Astrocyte of the spinal cord (primary cell): Measurements from ENCODE around the gene CSTPP1.

Source experiments
- DNase-seq: peaks from one replicate; pipeline ENCODE4 v3.0.0; 2011; ENCODE audit warnings: low read depth, low spot score
- H3K4me3 ChIP-seq: 2 replicates; pipeline ENCODE4 v1.5.1; 2011; ENCODE audit warnings: low read depth, mild to moderate bottlenecking, low read length, moderate library complexity
- CTCF ChIP-seq: IDR thresholded peaks from 2 replicates; pipeline ENCODE4 v1.5.1; 2012; ENCODE audit warnings: low read depth, mild to moderate bottlenecking, low read length, inconsistent platforms
- in situ Hi-C: cut with HindIII; loops from 2 replicates; pipeline ENCODE4 v1.10.0; 2017; ENCODE audit warnings: low sequenced_read_pairs

Gene CSTPP1

GRCh38 chr11:47005441-47005840, 68.9 kb downstream of the CSTPP1 start:
- in situ Hi-C loops, result no loop called here
- DNase-seq, result no peak
- no peak overlapping the region for H3K4me3 ChIP-seq
- no peak for TF ChIP-seq CTCF

GRCh38 chr11:47007579-47007978, 71.0 kb downstream of the CSTPP1 start:
- no peak for DNase-seq
- no peak overlapping the region for H3K4me3 ChIP-seq
- no peak for TF ChIP-seq CTCF
- in situ Hi-C loops, result no loop called here

DNA sequence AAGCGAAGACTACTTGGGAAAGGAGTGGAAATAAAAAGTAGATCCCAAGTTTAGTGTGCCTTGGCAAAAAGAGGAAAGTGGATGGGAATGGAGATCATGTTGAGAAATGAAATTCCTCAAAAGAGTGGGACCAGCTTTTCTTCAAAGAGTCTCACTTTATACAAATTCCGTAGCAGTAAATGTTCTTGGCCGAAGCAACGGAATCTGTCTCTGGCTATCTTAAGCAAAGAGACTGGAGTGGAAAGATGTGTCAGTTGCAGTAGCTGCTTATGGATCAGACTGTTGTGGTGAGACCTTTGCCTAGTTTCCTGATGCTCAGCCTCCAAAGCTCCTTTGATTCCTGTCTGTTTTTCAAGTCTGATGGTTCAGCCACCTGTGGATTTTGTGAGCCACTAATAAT, 73.6 kb downstream of the CSTPP1 start:
- no peak for TF ChIP-seq CTCF

GRCh38 chr11:47014097-47014496, 77.5 kb downstream of the CSTPP1 start:
- in situ Hi-C loops, result no loop called here
- H3K4me3 ChIP-seq, result no peak overlapping the region
- no peak for DNase-seq
- TF ChIP-seq CTCF, result no peak

More for the DNA sequence above, 73.6 kb downstream of the CSTPP1 start:
- no peak overlapping the region for H3K4me3 ChIP-seq
- no peak for DNase-seq
- in situ Hi-C loops, result no loop called here

GRCh38 chr11:47018637-47019036, 82.1 kb downstream of the CSTPP1 start:
- no peak for TF ChIP-seq CTCF
- in situ Hi-C loops, result no loop called here
- H3K4me3 ChIP-seq, result no peak overlapping the region
- no peak for DNase-seq

GRCh38 chr11:47020793-47021526, 84.4 kb downstream of the CSTPP1 start:
- no peak overlapping the region for H3K4me3 ChIP-seq
- in situ Hi-C loops, result no loop called here
- DNase-seq, result peak; percentile 11
- no peak for TF ChIP-seq CTCF
